Chondrocyte (in vitro differentiated cells): ENCODE results near the gene C2orf72. TPM values are rescaled to one million over a fixed set of nuclear protein-coding genes. Genes with fewer than 3 reads are reported as not detected.
"Not testable (repeated sequence)": the region's sequence is repeated elsewhere in the genome, so short reads cannot be mapped to it uniquely, and the experiment has no call there.

Experiments
- DNase-seq: peaks from one replicate; pipeline ENCODE4 v3.0.0; 2021; ENCODE audit warnings: mixed read lengths, low spot score
- H3K27ac Mint-ChIP-seq: one replicate; pipeline ENCODE4 v1.8.0; 2021; ENCODE audit warnings: mild to moderate bottlenecking, moderate library complexity, mixed read lengths; ENCODE audit not compliant: unreplicated experiment
- H3K27me3 Mint-ChIP-seq: 2 replicates; pipeline ENCODE4 v1.8.0; 2021; ENCODE audit warnings: low read depth, mixed read lengths
- H3K36me3 Mint-ChIP-seq: 2 replicates; pipeline ENCODE4 v1.8.0; 2021; ENCODE audit warnings: low read depth, mixed read lengths
- H3K4me1 Mint-ChIP-seq: 2 replicates; pipeline ENCODE4 v1.8.0; 2021; ENCODE audit warnings: low read depth, mild to moderate bottlenecking, mixed read lengths
- H3K4me3 Mint-ChIP-seq: one replicate; pipeline ENCODE4 v1.8.0; 2021; ENCODE audit warnings: mild to moderate bottlenecking, moderate library complexity, mixed read lengths; ENCODE audit not compliant: unreplicated experiment
- H3K9me3 Mint-ChIP-seq: 2 replicates; pipeline ENCODE4 v1.8.0; 2021; ENCODE audit warnings: low read depth, mixed read lengths
- CTCF ChIP-seq: fragments of 200-600 bp; sonication (generic); IDR thresholded peaks from 2 replicates; pipeline ENCODE4 v1.5.0; 2021; ENCODE audit warnings: antibody characterized with exemption, mild to moderate bottlenecking, moderate library complexity
- total RNA-seq: library from RNA; stranded (reverse); gene quantifications from 3 replicates; pipeline ENCODE4 v1.2.1, GENCODE V29; 2021

The C2orf72 gene
- total RNA-seq, 1 donor from 2014 or later = 1.3 TPM

GRCh38 chr2:231018184-231018583 is 19.1 kb upstream of the C2orf72 start:
- Mint-ChIP-seq H3K4me1 (no peaks in the 10 kb centered on the region), H3K36me3 (no peaks in the 10 kb centered on the region), H3K27me3 (peaks cover 9% of the 10 kb centered on the region), H3K4me3 (no peak overlapping the region), H3K27ac (no peak overlapping the region), H3K9me3 (peaks cover 6% of the 10 kb centered on the region)
- DNase-seq = no peak
- TF ChIP-seq CTCF = no peak

GRCh38 chr2:231025059-231025458 is 12.3 kb upstream of the C2orf72 start:
- not testable (repeated sequence) for DNase-seq, H3K4me3 Mint-ChIP-seq, H3K4me1 Mint-ChIP-seq, H3K36me3 Mint-ChIP-seq, H3K27ac Mint-ChIP-seq, H3K9me3 Mint-ChIP-seq
- H3K27me3 Mint-ChIP-seq = peaks cover 15% of the 10 kb centered on the region

- Mint-ChIP-seq H3K36me3 (no peaks in the 10 kb centered on the region), H3K9me3 (no peaks in the 10 kb centered on the region), H3K27ac (no peak overlapping the region), H3K27me3 (peaks cover 24% of the 10 kb centered on the region), H3K4me1 (no peaks in the 10 kb centered on the region), H3K4me3 (no peak overlapping the region)
- TF ChIP-seq CTCF = no peak
- DNase-seq = no peak
These were observed 8.4 kb upstream of the C2orf72 start for GRCh38 chr2:231028889-231029288.

GRCh38 chr2:231029563-231029962 is 7.8 kb upstream of the C2orf72 start:
- H3K4me1 Mint-ChIP-seq = no peaks in the 10 kb centered on the region
- H3K27me3 Mint-ChIP-seq = peaks cover 26% of the 10 kb centered on the region
- H3K4me3 Mint-ChIP-seq = no peak overlapping the region
- no peak overlapping the region for H3K27ac Mint-ChIP-seq
- H3K9me3 Mint-ChIP-seq = no peaks in the 10 kb centered on the region
- H3K36me3 Mint-ChIP-seq = no peaks in the 10 kb centered on the region
- no peak for DNase-seq
- no peak for TF ChIP-seq CTCF

- Mint-ChIP-seq H3K4me3 (no peak overlapping the region), H3K36me3 (no peaks in the 10 kb centered on the region), H3K27me3 (peaks cover 31% of the 10 kb centered on the region), H3K4me1 (no peaks in the 10 kb centered on the region), H3K9me3 (no peaks in the 10 kb centered on the region), H3K27ac (no peak overlapping the region)
- no peak for TF ChIP-seq CTCF
- no peak for DNase-seq
These were observed 6.6 kb upstream of the C2orf72 start for GRCh38 chr2:231030725-231031124.

- Mint-ChIP-seq H3K27me3 (peaks cover 42% of the 10 kb centered on the region), H3K4me1 (no peaks in the 10 kb centered on the region), H3K27ac (no peak overlapping the region), H3K36me3 (no peaks in the 10 kb centered on the region), H3K9me3 (no peaks in the 10 kb centered on the region), H3K4me3 (no peak overlapping the region)
- TF ChIP-seq CTCF = no peak
- no peak for DNase-seq
These were observed 4.7 kb upstream of the C2orf72 start for GRCh38 chr2:231032575-231033140.
